Measurements from ENCODE around the gene MEPE. TPM values are rescaled to one million over a fixed set of nuclear protein-coding genes. Genes with fewer than 3 reads are reported as not detected.

Gene MEPE
- total RNA-seq, 1 donor from 2014 or later = not detected

DNA sequence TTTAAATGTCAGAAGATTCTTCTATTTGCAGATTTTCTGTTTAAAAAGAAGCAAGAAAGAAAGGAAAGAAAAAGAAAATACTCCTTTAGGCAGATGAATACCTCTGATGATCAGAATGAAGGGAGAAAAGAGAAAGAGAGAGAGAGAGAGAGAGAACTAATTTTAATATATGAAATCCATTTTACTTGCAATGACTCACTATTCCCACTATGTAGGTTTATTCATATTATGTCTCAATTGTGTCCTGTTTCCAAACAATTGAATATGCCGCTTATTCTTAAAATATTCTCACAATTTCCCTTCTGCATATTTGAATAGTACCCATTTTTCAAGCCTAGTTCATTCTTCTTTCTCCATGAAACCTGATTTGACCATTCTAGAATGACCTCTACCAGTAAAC is 11.7 kb downstream of the MEPE start:
- DNase-seq (ENCODE audit: low read depth) (no peak), FAIRE-seq (no peak)
- Histone ChIP-seq H3K36me3 (ENCODE audit: control insufficient read depth, insufficient read depth, low read length) (no peaks in the 10 kb centered on the region), H3K4me3 (ENCODE audit: low read depth, low read length) (no peak overlapping the region), H3K27me3 (ENCODE audit: control insufficient read depth, insufficient read depth, low read length) (no peaks in the 10 kb centered on the region)
- TF ChIP-seq, protein P1, sequence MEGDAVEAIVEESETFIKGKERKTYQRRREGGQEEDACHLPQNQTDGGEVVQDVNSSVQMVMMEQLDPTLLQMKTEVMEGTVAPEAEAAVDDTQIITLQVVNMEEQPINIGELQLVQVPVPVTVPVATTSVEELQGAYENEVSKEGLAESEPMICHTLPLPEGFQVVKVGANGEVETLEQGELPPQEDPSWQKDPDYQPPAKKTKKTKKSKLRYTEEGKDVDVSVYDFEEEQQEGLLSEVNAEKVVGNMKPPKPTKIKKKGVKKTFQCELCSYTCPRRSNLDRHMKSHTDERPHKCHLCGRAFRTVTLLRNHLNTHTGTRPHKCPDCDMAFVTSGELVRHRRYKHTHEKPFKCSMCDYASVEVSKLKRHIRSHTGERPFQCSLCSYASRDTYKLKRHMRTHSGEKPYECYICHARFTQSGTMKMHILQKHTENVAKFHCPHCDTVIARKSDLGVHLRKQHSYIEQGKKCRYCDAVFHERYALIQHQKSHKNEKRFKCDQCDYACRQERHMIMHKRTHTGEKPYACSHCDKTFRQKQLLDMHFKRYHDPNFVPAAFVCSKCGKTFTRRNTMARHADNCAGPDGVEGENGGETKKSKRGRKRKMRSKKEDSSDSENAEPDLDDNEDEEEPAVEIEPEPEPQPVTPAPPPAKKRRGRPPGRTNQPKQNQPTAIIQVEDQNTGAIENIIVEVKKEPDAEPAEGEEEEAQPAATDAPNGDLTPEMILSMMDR (IDR thresholded peaks at IDR 0.05; ENCODE audit: insufficient read depth, low read length, severe bottlenecking) = no peak

DNA sequence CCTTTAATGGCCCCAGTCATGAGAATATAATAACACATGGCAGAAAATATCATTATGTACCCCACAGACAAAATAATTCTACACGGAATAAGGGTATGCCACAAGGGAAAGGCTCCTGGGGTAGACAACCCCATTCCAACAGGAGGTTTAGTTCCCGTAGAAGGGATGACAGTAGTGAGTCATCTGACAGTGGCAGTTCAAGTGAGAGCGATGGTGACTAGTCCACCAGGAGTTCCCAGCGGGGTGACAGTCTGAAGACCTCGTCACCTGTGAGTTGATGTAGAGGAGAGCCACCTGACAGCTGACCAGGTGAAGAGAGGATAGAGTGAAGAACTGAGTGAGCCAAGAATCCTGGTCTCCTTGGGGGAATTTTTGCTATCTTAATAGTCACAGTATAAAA is 13.5 kb downstream of the MEPE start:
- TF ChIP-seq, protein P1 (IDR thresholded peaks at IDR 0.05; ENCODE audit: insufficient read depth, low read length, severe bottlenecking) = no peak
- Histone ChIP-seq H3K4me3 (ENCODE audit: low read depth, low read length) (no peak overlapping the region), H3K27me3 (ENCODE audit: control insufficient read depth, insufficient read depth, low read length) (no peaks in the 10 kb centered on the region), H3K36me3 (ENCODE audit: control insufficient read depth, insufficient read depth, low read length) (no peaks in the 10 kb centered on the region)
- no peak for DNase-seq (ENCODE audit: low read depth)
- FAIRE-seq = no peak

DNA sequence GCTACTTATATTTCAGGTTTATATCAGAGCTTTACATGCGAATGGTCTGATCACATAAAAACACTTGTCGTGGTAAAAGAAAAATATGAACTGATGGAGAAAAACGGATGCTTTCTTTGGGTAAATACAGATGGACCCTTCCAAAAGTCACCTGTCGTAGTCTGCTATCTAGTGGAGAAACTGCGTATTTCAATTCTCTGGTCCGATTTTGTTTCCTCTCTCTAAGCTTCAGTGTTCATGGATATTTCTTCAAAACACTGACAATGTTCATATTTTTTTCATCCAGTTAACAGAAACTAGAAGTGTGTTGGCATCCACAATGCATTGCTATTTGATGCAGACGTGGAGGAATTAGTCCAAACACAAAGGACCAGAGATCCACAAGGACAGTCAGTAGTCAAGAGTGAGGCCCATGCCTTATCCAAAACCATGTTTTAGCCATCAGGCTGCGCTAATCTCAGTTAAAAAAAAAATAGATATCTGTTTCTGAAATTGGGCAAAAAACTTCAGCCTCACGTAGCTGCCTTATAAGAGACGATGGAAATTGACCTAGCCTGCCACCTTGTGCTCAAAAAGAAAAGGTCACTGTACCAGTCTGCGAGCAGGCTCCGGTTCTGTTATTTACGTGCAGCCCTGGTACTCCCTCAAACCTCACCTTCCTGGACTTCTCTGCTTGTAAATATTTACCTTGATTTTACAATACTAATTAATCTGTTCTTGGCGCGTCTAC is 16.0 kb downstream of the MEPE start:
- TF ChIP-seq, protein P1 (IDR thresholded peaks at IDR 0.05; ENCODE audit: insufficient read depth, low read length, severe bottlenecking) = peak; percentile 67
- FAIRE-seq (no peak), DNase-seq (ENCODE audit: low read depth) (peak; percentile 61)
- Histone ChIP-seq H3K27me3 (ENCODE audit: control insufficient read depth, insufficient read depth, low read length) (no peaks in the 10 kb centered on the region), H3K36me3 (ENCODE audit: control insufficient read depth, insufficient read depth, low read length) (no peaks in the 10 kb centered on the region), H3K4me3 (ENCODE audit: low read depth, low read length) (no peak overlapping the region)

DNA sequence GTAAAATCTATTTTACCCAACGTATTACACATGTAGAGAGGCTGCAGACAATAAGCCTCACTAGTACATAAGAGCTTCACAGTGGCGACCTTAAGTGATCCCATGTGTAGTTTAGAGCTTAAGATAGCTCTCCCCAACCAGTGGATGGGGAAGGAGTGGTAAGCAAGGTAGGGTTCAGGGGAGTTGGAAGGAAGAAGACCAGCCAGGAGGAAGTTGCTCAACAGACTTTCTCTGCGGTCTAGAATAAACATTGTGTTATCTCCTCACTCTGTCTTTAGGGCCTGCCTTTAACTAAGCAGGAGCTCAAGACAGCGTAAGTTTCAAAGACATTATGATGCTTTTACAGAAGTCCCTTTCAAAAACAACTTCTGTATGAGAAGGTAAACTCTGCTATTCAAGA is 16.8 kb downstream of the MEPE start:
- Histone ChIP-seq H3K27me3 (ENCODE audit: control insufficient read depth, insufficient read depth, low read length) (no peaks in the 10 kb centered on the region), H3K36me3 (ENCODE audit: control insufficient read depth, insufficient read depth, low read length) (no peaks in the 10 kb centered on the region), H3K4me3 (ENCODE audit: low read depth, low read length) (no peak overlapping the region)
- FAIRE-seq = no peak
- TF ChIP-seq, protein P1 (IDR thresholded peaks at IDR 0.05; ENCODE audit: insufficient read depth, low read length, severe bottlenecking) = no peak
- DNase-seq (ENCODE audit: low read depth) = no peak

DNA sequence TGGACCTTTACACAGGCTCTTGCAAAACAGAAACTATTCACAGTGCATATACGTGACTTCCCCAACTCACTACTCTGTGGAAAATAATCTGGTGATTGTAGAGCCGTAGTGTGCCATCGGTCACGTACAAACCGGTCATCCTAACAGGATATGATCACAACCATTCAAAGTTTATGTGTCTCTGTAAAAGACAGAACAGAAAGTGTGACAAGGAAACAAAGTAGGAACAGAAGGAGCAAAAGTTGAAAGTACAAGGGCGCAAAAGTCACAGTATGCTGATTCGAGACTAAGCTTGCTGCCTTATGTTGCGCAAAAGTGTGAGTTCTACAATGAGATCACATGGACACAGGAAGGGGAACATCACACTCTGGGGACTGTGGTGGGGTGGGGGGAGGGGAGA is 18.6 kb downstream of the MEPE start:
- H3K27me3 ChIP-seq (ENCODE audit: control insufficient read depth, insufficient read depth, low read length) = no peaks in the 10 kb centered on the region
- TF ChIP-seq, protein P1 (IDR thresholded peaks at IDR 0.05; ENCODE audit: insufficient read depth, low read length, severe bottlenecking) = no peak
- no peak overlapping the region for H3K4me3 ChIP-seq (ENCODE audit: low read depth, low read length)
- FAIRE-seq (no peak), DNase-seq (ENCODE audit: low read depth) (no peak)
- H3K36me3 ChIP-seq (ENCODE audit: control insufficient read depth, insufficient read depth, low read length) = no peaks in the 10 kb centered on the region

DNA sequence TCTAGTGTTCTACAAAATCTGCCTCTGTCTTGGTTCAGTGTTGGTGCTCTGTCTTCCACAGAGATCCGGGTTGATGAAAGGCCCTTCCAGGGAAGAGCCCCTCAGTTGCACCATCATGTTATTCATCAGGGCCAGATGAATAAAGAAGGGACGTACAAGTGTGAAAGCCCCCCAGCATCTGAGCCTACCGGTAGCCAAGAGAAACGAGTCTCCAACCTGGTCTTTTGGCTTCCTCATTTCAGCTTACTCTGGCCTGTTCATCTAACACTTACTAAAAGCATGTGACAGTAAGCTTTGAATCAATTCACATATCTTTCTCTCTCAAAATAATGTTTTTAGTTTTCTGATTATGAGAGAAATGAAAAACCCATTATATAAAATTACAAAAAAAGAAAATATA is 19.2 kb downstream of the MEPE start:
- H3K4me3 ChIP-seq (ENCODE audit: low read depth, low read length) = no peak overlapping the region
- DNase-seq (ENCODE audit: low read depth) = no peak
- no peaks in the 10 kb centered on the region for H3K27me3 ChIP-seq (ENCODE audit: control insufficient read depth, insufficient read depth, low read length)
- H3K36me3 ChIP-seq (ENCODE audit: control insufficient read depth, insufficient read depth, low read length) = no peaks in the 10 kb centered on the region
- TF ChIP-seq, protein P1 (IDR thresholded peaks at IDR 0.05; ENCODE audit: insufficient read depth, low read length, severe bottlenecking) = no peak
- FAIRE-seq = no peak
